ENCODE data around the gene GET4.

- TF ChIP-seq CTCF (IDR thresholded peaks at IDR 0.05): no peak
- TF ChIP-seq EZH2 (IDR thresholded peaks at IDR 0.05): no peak
Measured at GRCh38 chr7:910931-911431, 34.6 kb downstream of the GET4 start.
